Measurements from ENCODE around the gene MYO9B. TPM values are rescaled to one million over a fixed set of nuclear protein-coding genes. Genes with fewer than 3 reads are reported as not detected.

Gene MYO9B, protein sequence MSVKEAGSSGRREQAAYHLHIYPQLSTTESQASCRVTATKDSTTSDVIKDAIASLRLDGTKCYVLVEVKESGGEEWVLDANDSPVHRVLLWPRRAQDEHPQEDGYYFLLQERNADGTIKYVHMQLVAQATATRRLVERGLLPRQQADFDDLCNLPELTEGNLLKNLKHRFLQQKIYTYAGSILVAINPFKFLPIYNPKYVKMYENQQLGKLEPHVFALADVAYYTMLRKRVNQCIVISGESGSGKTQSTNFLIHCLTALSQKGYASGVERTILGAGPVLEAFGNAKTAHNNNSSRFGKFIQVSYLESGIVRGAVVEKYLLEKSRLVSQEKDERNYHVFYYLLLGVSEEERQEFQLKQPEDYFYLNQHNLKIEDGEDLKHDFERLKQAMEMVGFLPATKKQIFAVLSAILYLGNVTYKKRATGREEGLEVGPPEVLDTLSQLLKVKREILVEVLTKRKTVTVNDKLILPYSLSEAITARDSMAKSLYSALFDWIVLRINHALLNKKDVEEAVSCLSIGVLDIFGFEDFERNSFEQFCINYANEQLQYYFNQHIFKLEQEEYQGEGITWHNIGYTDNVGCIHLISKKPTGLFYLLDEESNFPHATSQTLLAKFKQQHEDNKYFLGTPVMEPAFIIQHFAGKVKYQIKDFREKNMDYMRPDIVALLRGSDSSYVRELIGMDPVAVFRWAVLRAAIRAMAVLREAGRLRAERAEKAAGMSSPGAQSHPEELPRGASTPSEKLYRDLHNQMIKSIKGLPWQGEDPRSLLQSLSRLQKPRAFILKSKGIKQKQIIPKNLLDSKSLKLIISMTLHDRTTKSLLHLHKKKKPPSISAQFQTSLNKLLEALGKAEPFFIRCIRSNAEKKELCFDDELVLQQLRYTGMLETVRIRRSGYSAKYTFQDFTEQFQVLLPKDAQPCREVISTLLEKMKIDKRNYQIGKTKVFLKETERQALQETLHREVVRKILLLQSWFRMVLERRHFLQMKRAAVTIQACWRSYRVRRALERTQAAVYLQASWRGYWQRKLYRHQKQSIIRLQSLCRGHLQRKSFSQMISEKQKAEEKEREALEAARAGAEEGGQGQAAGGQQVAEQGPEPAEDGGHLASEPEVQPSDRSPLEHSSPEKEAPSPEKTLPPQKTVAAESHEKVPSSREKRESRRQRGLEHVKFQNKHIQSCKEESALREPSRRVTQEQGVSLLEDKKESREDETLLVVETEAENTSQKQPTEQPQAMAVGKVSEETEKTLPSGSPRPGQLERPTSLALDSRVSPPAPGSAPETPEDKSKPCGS (N-terminal part only)
- 220 and 224 TPM in 2 replicates for total RNA-seq

DNA sequence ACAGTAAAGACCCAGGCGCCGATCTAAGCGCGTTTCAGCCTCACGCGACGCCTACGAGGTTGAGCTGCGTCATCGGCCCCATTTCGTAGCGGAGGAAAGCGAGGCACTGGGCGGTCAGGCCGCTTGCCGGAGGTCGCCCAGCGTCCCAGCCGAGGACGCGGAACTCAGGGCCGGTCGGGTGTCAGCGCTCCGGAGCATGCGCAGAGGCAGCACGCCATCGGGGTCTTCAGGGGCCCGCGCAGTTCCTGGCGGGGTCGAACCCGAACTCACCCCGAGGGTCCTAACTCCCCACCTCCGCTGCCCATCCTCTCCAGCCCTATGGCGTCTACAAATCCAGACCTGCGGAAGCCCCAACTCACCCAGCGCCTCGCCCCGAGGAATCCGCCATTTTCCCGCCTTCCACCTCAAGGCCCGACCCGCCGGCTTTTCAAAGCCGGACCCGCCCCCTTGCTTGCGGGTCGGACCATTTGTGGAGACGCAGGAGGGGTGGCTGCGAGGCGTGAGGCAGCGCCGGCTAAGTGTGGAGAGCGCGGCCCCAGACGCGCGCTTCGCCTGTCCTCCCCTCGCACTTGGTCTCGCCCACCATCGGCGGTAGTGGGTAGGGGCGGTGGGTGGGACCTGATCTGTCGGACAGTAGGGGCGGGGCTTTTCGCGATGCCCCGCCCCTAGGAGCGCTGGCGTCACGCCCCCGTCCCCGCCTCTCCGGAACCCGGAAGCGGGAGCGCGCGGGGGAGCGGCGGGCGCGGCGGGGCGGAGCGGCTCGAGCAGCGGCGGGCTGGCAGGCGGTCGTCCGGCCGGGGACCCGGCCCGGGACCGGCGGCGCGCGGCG is at the start of gene MYO9B, which contains the start of gene HAUS8:
MYO9B (plus strand) TSS at position 743 of the 829 bp plus-strand sequence. CDS start 25,941 bp downstream, outside the sequence.
HAUS8 (minus strand) TSS at position 418 of the 829 bp plus-strand sequence; CDS start at position 388, 30 bp downstream.
- intact Hi-C loops (cut with micrococcal nuclease), result loop anchor here (1.0 to 5.0 kb wide), 16 partner anchors 8 to 1948 kb away; partner anchors contain the start of genes ABHD8, BABAM1, DDA1 and EPS15L1

DNA sequence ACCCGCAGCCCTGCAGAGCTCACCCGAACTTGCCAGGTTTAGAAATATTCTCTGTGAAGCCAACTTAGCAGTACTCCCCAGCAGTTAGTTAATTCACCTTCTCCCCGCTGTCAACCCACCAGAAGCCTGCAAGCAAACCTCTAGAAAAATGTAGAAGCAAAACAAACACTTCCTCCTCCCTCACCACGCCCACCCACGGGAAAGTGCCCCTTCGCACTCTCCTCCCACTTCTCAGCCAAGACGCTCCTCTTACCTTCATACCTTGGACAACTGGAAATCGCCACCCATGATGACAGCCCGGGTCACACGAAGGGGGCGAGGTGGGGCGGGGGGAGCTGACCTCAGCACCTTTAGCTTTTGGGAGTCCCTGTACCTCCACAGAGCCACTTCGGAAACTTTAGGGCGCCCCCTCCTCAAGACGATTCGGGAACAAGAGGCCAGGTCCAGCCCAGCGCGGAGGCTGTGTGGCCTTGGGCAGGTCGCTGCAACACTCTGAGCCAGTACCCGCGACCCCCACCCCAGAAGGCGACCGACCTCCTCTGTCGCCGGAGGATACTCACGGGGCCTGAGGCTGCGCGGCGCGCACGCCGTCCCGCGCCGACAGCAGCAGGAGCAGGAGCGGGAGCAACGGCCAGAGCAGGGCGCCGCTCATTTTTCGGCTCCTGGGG is 49.5 kb upstream of the MYO9B start:
- intact Hi-C loops (cut with micrococcal nuclease), result no loop called here

DNA sequence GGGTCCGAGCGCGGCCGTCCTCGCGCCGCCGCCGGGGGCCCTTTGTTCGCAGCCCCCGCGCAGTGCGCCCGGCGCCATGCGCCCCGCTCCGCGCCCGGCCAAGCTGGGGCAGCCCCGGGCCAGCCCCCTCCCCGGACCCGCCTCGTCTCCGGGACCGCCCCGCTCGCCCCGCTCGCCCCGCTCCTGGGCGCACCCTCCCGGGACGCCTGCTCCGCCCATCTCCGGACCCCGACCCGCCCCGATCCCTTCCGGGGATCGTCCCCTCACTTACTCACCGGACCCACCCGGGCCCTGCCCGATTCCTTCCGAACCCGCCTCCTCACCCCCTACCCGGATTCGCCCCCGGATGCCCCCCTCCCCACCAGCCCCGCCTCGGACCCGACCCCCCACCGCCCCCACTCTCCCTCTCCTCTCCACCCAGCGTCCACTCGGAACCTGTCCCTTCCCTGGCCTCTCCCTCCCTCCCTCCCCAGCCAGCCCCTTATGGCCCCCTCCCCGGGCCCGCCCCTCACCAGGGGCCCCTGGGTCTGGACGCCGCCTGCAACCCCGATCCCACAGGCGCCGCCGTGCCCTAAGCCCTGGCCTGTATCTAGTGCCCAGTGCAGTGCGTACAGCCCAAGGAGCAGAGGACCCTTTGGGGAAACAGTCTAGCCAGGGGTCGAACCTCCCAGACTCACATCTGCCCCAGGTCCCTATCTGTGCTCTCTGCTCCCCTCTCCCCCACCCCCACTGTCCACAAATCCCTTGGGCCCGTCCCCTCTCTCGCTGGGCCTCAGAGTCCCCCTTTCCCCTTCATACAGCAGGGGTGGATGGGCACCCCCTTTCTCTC is 48.7 kb upstream of the MYO9B start, which contains the start of gene CPAMD8:
CPAMD8 (minus strand) TSS at position 105 of the 829 bp plus-strand sequence. CDS start 168 bp downstream, outside the sequence.
- intact Hi-C loops (cut with micrococcal nuclease), result no loop called here

DNA sequence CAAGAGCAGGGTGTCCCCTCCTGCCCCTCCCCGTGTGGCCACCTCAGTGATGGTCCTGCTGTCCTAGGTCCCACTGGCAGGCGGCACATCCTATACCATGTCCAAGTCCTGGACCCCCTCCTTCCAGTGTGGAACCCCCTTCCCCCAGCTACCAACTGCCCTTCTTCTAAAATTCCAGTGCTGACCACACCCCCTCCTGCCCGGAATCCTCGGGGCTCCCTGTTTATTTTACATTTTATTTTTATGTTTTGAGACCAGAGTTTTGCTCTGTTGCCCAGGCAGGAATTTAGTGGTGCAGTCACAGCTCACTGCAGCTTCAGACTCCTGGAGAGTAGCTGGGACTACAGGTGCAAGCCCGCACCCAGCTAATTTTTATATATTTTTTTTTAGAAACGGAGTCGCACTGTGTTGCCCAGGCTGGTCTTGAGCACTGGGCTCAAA is 48.0 kb upstream of the MYO9B start:
- intact Hi-C loops (cut with micrococcal nuclease), result no loop called here

DNA sequence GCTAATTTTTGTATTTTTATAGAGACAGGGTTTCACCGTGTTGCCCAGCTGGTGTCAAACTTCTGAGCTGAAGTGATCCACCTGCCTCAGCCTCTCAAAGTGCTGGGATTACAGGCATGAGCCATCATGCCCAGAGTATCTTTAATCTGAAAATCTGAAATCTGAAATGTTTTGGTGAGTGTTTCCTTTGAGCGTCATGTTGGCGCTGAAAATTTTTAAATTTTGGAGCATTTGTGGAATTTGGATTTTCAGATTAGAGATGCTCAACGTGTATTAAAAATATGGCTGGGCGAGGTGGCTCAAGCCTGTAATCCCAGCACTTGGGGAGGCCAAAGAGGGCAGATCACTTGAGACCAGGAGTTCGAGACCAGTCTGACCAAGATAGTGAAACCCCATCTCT is 43.8 kb upstream of the MYO9B start:
- intact Hi-C loops (cut with micrococcal nuclease), result no loop called here

DNA sequence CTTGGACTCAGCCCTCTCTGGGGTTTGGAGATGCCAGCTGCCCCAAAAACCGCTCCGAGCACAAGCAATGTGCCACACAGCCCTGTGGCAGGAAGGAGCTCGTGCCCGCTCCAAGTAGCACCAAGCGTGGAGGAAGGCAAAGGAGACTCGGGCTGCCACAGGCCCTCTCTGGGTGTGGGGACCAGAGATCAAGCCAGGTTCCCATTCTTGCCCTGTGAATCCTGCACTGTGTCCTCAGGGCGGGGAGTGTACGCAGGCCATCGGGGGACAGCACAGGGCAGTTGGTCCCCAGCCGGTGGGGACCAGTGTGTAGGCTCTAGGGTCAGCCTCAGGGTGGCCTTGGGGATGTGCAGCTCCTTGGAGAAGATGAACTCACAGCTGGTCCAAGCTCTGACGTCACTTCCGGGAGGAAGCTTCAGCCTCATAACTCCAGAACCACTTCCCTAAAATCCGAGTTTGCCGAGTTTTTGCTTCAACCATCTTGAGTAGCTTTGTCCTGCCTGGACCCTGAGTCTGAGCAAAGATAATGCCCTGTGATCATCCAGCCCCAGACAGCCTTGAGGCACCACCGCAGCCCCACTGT is 39.6 kb upstream of the MYO9B start:
- intact Hi-C loops (cut with micrococcal nuclease), result no loop called here

DNA sequence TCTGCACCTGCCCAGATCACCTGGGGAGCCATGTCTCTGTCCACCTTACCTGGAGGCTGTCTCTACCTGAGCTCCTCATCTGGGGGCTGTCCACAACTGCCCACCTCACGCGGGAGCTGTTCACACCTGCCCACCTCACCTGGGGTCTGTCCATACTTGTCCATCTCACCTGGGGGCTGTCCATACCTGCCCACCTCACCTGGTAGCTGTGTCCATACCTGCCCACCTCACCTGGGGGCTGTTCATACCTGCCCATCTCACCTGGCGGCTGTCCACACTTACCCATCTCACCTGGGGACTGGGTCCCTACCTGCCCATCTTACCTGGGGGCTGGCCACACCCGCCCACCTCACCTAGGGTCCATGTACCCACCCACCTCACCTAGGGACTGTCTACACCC is 38.9 kb upstream of the MYO9B start:
- intact Hi-C loops (cut with micrococcal nuclease), result no loop called here

DNA sequence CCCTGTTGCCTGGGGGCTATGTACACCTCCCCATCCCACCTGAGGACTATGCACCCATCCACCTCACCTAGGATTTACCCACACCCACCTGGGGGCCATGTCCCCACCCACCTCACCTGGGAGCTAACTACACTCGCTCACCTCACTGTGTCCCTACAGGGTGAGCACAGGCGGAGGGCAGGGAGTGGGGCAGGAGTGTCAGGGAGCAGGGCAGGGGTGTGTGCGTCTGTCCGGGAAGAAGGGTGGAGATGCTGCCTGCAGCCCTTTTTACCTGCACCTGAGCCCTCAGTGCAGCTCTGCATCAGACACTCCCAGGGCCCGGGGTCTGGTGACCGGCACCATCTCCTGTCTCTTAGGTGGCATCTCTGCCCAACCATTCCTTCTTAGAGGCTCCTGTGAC is 38.4 kb upstream of the MYO9B start:
- intact Hi-C loops (cut with micrococcal nuclease), result no loop called here

DNA sequence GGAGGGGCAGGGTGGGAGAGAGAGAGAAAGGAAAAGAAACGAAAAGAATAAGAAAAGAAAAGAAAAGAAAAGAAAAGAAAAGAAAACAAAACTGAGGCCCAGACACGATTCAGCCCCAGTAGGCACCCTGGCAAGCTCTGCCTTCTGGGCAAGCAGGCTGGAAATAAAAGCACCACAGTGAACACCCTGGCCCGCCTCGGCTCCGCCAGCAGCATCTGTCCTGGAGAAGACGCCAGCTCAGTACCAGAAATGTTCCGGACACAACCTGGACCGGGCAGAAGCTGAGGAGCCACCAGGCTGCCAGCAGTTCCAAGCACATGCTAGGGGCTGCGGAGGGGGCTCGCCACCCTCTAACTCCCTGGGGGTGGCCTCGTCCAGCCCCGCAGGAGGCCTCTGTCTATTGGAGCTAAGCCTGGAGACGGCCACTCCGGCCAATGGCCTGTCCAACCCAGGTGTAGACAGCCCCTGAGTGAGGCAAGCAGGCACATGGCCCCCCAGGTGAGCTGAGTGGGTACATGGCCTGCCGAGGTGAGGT is 37.5 kb upstream of the MYO9B start:
- intact Hi-C loops (cut with micrococcal nuclease), result no loop called here

DNA sequence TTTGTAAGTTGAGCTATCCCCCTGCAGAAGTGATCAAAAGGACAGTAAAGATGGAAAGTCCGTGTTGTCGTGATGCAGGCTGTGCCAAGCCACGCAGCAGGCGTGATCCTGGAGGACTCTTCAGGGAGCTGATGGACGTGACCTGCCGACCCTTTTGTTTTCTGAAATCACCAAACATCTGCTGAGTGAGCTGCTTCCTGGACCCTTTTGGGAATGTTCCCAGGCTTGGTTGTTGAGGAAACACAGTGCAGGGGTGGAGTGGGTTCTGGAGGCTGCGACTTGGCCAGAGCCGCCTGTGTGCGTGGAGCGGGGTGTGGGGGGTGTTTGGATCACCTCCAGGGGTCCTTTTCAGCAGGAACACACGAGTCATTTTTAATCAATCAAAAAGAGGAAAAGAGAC is 33.6 kb upstream of the MYO9B start:
- intact Hi-C loops (cut with micrococcal nuclease), result no loop called here

DNA sequence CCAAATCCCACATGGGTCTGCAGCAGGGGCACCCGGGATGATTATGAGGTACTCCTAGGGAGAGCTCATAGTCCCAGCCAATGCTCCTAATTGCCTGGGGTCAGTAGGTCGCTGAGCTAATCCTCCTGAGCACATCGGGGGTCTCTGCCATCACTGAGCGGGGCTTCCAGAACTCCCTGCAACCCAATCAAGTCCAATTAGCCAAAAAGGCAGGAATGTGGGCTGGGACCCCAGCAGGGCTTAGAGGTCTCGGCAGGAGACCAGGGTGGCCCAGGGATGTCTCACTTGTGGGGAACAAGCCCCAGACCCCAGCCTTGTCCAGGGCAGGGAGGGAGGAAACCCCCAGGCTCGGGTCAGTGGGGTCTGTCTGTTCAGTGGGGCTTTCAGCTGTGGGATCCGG is 31.8 kb upstream of the MYO9B start:
- intact Hi-C loops (cut with micrococcal nuclease), result no loop called here

DNA sequence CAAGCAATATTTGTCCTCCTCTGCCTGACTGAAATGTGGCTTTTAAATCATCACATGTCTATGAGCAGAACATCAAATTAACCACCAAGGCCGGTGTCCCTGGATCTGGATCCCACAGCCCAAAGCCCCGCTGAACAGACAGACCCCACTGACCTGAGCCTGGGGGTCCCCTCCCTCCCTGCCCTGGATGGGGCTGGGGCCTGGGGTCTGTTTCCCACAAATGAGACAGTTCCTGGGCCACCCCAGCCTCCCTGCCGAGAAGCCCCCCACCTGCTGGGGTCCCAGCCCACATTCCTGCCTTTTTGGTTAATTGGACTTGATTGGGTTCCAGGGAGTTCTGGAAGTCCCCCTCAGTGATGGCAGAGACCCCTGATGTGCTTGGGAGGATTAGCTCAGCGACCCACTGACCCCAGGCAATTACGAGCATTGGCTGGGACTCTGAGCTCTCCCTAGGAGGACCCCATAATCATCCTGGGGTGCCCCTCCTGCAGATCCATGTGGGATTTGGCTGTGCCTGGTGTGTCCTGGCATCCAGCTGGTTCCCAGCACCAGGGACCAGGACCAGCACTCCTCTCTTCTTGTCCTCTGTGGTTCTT is 29.6 kb upstream of the MYO9B start:
- intact Hi-C loops (cut with micrococcal nuclease), result no loop called here

DNA sequence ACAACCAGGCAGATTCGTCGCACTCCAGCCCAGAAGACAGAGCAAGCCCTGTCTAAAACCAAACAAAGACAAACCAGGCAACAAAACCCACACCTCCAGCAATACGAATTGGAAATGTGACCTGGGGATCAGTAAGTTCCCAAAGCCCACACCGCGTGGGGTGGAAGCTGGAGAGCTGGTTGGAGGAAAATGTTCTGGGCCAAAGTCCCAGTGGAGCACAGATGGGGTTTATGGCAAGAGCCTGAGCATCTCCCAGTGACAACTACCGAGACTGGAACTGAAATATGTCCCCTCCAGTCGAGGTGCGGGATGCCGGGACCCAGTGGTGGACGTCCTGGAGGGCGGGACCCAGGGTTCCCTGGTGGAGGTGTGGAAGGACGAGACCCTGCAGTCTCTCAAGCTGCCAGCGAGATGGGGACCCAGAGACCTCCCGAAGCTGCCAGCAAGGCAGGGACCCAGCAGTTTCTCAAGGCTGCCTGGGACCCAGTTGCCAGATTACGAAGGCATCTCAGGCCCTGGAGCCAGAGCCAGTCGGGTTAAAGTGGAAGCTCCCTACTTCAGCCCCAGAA is 26.6 kb upstream of the MYO9B start:
- intact Hi-C loops (cut with micrococcal nuclease), result no loop called here

DNA sequence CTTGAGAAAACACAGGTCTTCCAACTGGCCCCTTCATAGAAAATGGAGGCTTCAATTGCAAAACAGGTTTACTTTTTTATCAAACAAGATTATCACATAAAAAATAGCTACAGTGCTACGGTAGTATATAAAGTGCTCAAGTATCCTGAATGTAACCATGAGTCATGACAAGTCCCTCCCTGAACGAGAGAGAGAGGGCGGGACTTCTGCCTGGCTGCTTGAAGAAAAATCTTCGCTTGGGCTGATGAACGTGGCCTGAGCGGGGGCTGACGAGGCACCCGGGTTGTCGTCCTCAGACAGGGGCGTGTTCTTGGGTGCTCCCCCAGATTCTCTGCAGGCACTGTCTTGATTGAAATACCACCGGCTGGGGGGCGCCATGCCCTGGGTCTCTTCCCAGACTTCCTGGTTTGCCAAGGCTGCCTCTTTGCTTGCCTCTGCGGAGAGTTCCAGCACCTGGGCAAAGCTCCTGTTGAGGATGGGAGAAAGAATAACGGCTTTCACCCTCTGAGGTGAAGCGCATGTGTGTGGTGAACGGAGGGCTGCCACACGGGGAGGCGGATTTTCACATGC is 25.8 kb upstream of the MYO9B start:
- intact Hi-C loops (cut with micrococcal nuclease), result no loop called here

DNA sequence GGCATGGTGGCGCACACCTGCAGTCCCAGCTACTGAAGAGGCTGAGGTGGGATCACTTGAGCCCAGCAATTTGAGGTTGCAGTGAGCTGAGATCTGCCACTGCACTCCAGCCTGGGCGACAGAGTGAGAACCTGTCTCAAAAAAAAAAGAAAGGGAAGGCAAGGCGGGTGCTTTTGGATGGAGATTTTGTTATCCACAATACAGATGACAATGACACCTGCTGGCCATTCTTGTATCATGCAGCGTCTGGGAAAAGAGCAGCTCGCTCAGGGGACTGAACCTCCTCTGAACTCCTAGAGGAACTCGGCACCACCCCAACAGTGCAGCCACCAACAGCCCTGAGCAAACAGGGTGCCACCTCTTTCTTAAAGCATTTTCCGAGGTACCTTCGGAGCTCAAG is 23.1 kb upstream of the MYO9B start:
- intact Hi-C loops (cut with micrococcal nuclease), result loop anchor here (1.0 kb wide), 3 partner anchors 273 to 338 kb away; no protein-coding TSS in a partner anchor

DNA sequence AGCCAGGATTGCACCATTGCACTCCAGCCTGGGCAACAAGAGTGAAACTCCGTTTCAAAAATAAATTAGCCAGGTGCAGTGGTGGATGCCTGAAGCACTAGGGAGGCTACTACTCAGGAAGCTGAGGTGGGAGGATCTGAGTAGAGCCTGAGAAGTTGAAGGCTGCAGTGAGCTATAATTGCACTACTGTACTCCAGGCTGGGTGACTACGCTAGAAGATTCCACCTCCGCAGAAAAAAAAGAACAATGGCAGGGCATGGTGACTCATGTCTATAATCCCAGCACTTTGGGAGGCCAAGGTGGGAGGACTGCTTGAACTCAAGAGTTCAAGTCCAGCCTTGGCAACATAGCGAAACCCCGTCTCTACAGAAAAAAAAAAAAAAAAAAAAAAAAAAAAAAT is 20.8 kb upstream of the MYO9B start:
- intact Hi-C loops (cut with micrococcal nuclease), result no loop called here

DNA sequence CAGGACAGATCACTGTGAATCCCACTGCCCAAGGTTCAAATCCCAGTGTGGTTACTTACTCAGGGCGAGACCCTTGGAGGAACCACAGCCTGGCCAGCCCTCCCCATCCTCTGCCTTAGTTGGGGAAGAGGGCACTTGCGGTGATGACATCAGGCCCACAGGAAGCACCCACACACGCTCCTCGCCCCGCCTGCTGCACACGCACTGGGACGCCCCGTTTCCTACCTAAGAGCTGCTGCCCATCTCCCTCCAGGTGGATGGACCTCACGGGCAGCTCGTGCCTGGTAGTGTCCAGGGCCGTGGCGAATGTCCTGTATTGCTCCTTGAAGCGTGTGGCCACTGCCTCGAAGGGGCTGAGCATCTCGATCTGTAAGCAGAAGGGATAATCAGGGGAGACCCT is 19.9 kb upstream of the MYO9B start:
- intact Hi-C loops (cut with micrococcal nuclease), result no loop called here

Data from T-helper 1 cell treated with Interleukin-12 subunit alpha and Interleukin-12 subunit beta and Interleukin-4 antibody, amounts not matched to agents 30 ng/mL and 1 ng/mL, for 36 hours (primary cell).